ENCODE measurements around the gene LDLRAD4. TPM values are rescaled to one million over a fixed set of nuclear protein-coding genes. Genes with fewer than 3 reads are reported as not detected.

LDLRAD4 gene
- polyA plus RNA-seq, 1 donor, result 8.0 TPM

DNA sequence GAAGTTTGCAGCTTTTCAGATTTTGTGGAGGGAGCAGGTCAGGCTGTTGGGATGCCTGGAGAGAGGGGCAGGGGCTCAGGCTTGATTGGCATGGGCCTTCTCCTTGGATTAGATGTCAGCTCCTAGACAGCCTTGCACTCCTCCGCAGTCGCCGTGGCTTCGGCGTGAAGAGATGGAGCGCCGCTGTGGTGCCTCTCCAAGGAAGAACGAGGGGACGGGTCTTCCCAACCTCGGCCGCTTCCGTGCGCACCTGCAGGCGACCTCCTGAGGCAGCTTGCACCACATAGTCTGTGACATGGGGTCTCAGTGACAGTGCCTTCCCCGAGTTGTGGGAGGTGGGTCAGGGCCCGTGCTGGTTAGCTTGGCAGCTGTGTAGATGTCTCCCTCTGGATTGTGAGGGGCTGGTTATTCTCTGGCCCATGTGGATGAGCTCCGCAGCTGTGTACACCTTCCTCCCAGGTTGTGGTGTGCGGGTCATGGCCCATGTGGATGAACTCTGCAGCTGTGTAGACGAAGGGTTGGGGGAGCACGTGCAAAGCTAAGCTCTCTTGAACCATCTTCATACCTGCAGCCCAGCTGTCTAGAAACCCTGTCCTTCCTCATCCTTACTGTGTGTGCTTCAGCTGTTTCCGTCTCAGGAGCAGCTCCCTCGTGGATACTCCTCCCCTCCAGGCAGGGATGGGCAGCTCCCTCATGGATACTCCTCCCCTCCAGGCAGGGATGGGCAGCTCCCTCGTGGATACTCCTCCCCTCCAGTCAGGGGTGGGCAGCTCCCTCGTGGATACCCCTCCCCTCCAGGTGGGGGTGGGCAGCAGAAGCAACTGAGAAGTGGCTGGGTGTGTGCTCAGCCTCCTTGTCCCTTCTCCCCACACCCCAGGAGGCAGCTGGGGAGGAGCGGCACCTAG is 170.3 kb downstream of the LDLRAD4 start:
- DNase-seq, result no peak

DNA sequence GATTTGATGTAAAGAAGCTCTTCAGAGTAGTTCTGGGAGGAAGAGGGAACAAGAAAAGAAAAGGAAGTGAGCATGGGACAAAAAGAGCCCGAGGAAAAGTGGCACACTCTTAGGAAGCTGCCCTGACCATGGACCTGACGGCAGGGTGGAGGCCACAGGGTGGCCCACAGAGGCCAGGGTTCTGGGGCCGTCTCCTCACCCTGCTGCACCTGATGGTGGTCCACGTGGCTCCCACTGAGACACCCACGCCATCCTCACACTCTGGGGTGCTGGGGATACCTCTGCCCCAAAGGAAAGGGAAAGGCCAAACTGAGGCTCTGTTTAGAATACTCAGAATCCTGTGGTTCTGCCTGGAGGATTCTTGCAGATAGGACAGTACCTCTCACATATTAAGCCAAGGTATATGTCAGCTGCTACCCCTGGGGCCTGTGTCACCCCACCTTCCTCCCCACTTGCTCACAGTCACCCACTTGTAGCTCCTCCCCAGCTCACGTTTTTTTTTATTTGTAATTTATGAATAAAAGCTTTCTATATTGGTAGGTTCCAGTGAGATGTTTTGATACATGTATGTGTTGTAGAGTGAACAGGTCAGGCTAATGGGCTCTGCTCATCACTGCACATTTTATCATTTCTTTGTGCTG is 171.1 kb downstream of the LDLRAD4 start:
- DNase-seq, result no peak

DNA sequence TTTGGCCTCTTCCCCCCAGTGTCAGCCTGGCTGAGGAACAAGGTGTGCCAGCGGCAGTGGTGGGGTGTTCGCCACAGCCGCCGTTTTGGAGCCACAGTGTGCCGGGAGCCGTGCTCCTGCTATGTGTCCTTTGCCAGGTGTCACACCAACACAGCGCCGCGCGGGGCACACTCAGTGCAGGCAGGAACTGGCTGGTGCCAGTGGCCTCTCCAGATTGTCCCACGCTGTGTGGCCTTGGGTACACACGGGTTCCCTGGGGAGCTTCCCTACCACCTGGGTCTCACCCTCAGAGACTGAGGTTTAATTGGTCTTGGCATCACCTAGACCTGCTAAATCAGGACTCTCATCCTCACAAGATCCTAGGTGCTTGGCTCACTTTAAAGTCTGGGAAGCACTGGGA is 171.6 kb downstream of the LDLRAD4 start:
- DNase-seq, result no peak

DNA sequence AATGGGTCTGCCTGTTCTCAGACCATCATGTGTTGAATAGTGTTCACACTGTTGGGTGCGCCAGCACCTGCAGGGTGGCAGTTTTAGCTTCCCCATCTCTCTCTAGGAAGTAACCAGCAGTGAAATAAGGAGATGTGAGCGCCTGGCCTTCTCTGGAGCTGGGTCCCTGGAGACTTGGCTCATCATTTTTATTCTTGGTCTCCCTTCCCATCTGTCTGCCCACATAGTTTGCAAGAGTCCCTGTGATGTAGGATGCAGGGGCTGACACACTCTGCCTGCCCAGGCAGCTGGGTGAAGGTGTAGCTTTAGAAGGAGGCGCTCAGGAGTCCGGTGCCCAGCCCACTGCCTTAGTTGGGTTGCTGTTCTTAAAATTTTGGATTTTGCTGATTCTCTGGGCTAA is 172.2 kb downstream of the LDLRAD4 start:
- no peak for DNase-seq

DNA sequence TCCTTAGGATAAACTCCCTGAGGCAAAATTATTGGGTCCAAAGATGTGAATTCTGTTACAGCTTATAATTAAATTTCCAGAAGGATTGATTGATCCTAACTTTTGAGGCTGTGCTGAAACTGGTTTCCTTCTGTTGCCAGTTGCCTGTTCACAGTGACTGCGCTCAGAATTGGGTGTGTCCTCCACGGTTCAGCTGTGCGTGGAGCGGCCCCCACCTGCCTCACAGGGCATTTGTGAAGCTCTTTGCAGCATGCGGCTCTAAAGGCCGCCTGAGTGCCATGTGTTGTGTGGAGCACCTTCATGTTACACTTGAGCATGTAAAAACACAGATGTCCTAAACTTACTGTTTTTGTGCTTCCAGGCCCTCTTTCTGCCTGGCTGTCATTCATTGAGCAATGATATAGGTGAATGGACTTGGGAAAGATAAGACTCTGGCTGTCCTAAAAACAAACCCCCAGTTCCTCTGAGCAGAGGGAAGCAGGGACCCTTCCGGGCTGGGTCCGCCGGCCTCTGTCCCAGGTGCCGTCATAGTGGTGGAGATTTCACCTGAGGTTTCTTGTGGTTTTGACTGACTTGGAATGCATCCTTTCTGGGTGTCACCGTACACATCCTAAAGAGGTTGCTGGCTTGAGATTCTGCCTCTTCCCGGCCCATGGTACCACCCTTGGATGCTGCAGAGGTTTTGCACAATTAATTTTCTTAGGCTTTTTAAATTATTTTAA is 173.6 kb downstream of the LDLRAD4 start:
- no peak for DNase-seq

DNA sequence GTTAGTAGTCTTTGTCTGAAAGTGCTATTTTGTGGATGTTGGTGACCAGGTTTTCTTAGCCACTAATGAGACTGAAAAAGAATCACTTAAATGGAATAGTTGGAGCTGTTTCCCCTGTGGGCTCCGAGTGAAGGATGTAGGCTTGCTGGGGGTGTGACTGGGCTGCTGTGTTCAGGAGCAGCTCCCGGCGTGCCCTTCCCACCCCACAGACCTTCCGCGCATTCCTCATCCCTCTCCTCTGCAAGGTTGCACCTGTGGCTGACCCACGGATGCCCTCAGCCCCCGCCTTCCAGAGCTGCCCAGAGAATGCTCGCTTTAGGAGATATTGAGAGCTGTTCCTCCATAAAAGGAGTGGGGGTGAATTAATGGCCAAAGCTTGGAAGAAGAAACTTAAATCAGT is 174.3 kb downstream of the LDLRAD4 start:
- DNase-seq, result no peak

DNA sequence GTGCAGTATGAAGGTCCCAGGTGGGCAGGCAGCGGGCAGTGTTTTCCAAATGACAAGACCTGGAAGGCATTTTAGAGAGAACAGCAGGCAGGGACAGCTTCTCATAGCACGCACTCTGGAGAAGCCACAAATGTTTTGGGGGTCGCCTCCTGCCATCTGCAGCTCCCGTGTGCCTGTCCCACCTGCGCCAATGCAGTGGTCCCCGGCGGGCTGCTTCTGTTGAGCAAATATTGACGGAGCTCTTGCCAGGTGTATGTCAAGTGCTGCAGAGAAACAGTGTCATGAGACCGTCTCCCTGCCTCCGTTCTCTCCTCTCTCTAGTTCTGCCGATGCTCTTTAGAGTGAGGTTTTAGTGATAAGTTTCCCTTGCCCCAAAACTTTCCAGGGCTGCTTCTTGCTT is 174.8 kb downstream of the LDLRAD4 start:
- DNase-seq, result no peak

DNA sequence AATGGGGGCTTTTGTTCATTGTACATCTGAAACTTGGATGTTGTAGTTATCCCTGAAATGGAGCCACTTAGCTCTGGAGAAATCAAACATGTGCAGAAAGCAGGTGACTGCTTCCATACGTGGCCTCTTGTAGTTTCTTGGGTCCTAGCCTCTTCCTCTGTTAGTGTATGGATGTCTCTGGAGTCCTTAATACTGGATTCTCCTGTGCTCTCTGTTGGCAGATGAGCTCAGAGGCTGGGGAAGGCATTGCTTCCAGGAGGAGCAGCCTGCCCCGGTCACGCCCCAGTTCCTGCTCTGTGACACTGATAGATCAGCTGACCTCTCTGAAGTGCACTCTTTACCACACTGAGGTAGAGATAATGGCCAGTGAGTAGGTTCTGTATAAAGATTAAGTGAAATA is 176.2 kb downstream of the LDLRAD4 start:
- DNase-seq, result no peak

DNA sequence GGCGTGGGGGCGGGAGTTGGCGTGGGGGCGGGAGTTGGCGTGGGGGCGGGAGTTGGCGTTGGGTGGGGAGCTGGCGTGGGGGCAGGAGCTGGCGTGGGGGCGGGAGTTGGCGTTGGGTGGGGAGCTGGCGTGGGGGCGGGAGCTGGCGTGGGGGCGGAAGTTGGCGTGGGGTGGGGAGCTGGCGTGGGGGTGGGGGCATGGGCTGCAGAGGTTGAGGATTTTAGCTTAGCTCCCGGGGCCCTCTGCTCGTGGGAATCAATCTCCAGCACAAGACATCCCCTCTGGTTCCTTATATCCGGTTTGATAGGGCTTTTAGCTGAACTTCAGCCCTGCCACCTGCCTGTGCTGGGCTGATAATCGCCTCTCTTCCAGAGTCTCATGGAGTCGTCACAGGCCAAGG is 177.0 kb downstream of the LDLRAD4 start:
- no peak for DNase-seq

DNA sequence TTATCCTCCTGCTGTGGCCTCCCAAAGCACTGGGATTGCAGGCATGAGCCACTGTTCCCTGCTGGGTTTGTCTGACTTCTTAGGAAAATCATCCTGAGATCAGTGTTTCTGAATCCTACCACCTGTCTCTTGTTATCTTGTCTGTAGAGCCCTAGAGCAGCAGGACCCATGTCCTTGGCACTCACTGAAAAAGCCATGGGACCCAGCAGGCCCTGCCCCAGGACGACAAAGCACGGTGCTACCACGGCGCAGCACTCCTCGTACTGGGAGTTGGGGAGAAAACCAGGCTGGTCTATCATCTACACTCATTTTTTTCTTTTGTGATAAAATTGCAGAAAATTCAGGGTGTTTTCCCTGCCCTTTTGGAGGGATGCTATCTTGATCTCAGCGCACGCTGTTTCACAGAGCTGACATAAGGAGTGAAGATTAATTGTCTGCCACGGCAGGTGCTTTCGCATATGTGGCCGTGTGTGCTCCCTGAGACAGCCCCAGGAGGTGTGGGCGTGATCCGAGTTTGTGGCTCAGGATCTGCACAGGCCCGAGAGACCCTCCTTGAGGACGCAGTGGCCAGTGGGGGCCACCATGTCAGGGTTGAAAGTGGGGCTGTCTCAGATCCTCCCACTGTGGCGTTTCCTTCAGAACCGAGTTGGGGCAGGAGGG is 179.1 kb downstream of the LDLRAD4 start:
- no peak for DNase-seq

DNA sequence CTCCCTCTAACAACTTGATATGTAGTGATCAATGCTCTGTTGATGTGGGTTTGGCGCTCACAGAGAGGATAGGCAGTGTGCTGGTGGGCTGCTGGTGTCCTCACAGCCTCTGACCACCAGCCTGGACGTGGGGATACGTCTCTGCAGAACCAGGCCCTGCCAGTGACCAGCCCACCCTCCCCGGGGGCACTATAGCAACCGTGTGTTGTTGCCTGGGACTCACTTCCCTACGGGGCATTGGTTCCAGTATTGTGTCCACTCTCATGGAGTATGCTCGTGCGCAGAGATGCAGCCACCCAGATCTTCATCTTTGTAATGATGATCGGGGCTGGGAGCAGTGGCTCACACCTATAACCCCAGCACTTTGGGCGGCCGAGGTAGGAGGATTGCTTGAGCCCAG is 180.1 kb downstream of the LDLRAD4 start:
- no peak for DNase-seq

DNA sequence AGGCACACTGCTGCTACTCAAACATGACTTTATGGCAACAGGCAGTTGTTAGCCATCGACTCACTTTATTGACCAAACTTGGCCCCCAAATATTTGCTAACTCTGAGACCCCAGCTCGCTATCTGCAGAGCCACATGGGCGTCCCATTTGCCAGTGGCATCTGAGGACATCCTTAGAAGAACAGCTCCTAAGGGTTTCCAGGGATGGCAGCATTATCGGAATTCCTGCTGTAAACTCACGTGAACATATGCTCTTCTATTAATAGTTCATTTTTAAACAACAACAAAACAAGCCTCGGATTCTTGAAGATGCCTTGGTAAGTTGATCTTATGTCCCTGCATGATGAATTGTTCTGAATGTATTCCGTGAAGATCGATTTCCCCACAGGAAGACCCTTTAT is 181.0 kb downstream of the LDLRAD4 start:
- no peak for DNase-seq

DNA sequence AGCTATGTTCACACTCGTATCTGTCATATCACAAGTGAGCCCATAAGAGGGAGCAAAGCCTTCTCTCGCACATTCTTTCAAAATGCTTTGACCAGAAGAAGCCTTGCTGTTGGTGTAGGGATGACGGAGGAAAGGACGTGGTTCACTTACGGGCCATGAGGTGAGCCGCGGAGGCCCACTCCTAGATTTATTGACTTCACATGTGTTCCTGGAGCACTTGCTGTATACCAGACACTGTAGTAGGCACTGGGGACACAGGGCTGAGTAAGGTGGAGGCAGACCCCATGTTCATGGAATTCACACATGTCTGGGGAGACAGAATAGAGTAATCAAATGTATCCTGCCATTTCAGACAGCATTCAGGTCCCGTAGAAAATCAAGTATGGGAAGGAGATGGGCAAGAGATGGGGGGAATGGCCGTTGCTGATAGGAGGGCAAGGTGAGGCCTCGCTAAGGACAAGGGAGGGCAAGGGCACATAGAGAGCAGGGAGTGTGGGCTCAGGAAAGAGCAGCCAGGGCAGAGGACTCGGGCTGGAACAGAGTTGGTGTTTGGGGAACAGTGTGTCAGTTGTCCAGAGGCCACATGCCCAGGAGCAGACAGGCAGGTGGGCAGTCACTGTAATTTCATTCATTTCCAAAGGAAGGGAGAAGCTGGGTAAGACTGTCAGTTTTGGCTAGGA is 182.2 kb downstream of the LDLRAD4 start:
- no peak for DNase-seq

DNA sequence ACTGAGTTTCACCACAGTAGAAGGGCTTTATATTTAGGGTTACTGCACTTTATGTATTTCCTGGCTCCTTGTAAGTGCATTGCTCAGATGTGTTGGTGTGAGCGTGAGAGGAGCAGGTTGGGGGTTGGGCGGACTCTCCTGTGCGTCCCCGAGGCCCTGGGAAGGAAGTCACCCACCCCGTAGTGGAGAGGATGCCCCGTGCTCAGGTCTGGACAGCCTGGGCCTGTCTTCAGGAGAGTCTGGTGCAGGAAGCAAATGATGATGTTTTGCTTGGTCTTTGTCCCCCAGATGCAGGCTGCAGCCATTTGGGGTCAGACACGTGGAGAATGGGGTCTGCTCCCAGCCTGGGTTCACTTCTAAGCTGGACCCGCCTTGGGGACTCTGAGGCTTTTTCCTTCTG is 182.8 kb downstream of the LDLRAD4 start:
- no peak for DNase-seq

DNA sequence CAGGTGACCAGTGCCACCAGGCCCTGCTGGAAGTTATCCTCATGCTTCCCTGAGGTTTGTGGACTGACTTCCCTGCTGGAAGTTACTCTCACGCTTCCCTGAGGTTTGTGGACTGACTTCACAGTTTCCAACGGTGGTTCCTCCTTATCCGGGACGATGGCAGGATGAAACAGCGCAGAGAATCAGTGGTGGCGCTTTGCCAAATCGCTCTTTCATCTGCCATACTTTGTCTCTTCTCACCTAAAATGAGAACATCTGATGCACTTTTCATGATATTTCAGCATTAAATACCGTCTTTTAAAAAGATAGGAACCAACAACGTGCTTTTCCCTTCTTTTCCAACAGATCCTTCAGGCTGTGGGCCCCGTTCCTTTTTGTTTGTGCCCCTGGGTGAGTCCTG is 183.3 kb downstream of the LDLRAD4 start:
- DNase-seq, result no peak

DNA sequence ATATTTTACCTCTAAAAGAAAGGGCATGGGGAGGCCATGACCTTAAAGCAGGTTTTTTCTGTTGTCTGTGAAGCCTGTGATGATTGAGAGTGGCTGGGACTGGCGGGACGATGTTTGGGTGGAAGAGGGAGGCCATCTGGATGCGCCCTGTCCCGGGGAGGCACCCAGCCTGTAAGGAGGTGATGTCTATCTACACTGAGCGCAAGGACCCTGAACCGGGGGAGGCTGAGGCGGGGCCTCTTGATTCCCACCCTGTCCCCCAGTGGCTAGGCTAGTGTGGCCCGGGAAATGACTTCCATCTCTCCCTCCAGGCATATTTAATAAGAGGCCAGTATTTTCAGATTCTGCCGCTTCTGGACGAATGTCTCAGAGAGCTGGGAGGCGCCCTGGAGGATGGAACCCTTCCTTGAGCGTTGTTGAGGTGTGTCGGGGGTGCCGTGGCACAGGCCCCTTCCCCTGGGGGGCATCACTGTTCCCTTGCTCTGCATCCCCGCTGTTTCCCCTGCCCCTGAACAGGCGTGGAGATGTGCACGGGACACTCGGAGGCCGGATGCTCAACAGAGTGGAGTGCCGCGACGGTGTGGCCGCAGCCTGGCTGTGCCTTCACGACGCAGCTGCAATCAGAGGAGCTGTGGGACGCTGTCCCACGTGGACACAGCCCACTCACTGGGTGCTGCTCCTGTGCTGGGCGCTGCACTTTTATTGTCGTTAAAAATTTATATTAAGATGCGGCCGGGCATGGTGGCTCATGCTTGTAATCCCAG is 185.4 kb downstream of the LDLRAD4 start:
- no peak for DNase-seq

DNA sequence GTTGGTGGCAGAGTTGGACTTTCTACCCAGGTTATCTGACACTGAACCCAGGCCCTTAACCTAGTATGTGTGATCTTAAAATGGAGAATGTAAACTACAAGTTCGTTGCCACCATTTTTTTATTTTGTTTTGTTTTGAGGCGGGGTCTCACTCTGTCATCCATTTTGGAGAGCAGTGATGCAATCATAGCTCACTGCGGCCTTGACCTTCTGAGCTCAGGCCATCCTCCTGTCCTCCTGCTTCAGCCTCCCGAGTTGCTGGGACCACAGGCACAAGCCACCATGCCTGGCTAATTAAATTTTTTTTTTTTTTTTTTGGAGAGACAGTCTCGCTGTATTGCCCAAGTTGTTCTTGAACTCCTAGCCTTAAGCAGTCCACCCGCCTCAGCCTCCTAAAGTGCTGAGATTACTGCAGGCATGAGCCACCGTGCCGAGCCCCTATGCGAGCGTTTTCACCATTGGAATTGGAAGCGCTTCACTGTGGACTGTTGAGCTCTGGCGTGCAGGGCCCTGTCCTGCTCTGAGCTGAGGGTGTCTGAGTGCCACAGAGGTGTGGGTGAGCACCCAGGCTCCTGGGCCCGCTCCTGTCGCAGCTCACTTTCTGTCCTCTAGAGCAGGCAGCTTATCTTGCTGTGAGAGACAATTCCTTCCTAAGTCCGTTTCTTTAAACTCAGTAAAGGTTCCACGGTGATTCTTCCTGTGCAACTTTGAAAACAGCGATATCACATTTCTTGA is 186.9 kb downstream of the LDLRAD4 start:
- no peak for DNase-seq

DNA sequence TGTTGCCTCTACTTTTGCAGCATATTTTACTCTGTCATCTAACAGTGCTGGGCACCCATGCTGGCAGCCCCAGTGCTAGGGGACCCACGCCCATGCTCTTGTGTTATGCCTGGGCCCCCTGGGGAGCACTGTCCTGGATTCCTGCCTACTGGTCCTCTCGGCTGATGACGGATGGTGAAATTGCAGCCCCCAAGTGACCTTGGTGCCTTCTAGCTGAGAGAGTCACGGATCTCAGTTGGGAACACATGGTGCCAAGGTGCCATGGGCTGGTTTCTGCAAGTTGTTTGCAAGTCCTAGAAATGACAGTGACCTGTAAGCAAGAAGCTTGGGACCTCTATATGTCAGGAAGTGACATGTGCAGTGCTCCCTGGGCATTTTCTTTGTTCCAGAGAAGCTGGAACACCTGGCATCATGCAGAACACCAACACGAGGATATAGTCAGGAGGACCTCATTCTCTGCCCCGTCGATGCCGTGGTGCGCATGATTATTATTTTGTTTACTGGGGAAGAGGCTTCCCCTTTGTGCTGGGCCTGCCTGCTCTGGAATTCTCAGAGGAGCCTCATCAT is 187.6 kb downstream of the LDLRAD4 start:
- DNase-seq, result no peak

DNA sequence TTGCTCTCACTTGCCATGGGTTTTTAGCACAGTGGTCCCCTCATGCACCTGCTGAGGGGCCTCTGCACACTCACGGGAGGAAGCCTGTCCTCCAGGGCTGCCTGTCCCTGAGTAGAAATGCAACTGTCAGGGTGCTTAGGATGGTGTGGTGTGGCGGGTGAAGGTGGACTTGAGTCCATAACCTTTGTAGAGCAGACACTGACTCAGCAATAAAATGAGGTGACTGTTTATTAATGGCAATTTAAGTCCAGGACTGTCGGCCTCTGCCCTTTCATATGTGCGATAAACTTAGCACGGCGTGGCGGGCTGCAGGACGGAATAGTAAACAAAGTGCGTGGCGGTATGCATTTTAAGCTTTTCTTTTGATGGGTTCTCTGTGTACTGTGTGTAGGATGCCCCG is 188.2 kb downstream of the LDLRAD4 start:
- no peak for DNase-seq

DNA sequence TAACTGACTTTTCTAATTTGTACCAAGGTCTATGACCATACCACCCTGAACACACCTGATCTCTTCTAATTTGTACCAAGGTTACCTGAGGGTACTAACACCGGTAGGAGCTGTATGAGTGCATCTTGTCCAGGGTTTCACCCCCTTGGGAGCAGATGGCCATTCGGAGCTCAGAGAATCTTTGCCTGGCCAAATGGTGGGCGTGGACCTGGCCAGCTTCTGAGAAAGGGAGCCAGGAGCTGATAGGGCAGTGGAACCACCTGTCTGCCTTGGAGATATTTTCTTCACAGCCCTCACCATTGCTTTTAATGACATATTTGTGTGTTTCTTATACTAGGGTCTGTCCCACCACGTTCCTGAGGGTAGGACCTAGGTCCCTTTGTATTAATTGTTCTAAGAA is 188.9 kb downstream of the LDLRAD4 start:
- no peak for DNase-seq

DNA sequence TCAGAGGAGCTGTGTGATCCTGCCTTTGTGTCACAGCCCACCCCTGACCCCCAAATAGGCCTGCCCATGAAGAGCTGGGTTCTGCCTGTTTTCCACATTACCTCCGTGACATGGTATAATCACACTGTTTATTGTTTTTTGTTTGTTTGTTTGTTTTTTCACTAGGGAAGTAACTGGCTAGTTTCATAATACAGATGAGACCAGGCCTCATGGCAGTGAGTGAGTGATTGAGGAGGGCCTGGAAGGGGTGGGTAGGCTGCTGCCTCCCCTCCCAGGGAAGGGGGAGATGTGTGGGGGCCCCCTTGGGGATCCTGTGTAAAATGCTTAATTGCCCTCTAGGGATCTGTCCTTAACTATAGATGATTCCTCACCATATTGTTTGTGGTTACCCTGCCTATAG is 190.5 kb downstream of the LDLRAD4 start:
- no peak for DNase-seq
